Dermis microvascular lymphatic vessel endothelial cell (primary cell): ENCODE measurements around the gene PLXNB2. TPM values are rescaled to one million over a fixed set of nuclear protein-coding genes. Genes with fewer than 3 reads are reported as not detected.
A peak's percentile ranks its signal among the peaks of the same experiment; 100 is the strongest.

ENCODE experiments used
- DNase-seq, 2 donors: peaks; one replicate each; pipeline versions ENCODE4 v3.0.0 to v3.0.0-alpha.2; 2010; ENCODE audit warnings: low read depth in 2 of 2
- total RNA-seq: library from RNA; depleted of rRNA; stranded (reverse); fragments of >200 nt; gene quantifications from 2 replicates; pipeline ENCODE4 v1.2.1, GENCODE V29; 2014

PLXNB2 gene
- total RNA-seq, 1 donor from 2014 or later = 49.4 TPM

DNA sequence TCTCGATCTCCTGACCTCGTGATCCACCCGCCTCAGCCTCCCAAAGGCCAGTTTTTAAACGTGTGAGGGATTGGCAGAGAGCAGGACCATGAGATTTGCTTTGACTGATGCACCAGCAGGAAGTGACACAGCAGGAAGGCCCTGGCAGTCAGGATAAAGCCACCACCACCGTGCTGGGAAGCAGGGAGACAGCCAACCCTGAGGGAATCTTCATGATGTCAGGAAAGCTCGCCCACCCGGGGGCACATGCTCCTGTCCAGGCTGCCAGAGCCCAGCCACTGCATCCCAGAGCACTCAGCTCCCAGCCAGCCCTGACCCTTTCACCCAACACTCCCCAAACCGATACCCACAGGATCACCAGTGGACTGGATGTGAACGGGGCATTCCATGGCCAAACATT, 68.7 kb downstream of the PLXNB2 start:
- peak in 1 of 2 donors; percentile 19 for DNase-seq

DNA sequence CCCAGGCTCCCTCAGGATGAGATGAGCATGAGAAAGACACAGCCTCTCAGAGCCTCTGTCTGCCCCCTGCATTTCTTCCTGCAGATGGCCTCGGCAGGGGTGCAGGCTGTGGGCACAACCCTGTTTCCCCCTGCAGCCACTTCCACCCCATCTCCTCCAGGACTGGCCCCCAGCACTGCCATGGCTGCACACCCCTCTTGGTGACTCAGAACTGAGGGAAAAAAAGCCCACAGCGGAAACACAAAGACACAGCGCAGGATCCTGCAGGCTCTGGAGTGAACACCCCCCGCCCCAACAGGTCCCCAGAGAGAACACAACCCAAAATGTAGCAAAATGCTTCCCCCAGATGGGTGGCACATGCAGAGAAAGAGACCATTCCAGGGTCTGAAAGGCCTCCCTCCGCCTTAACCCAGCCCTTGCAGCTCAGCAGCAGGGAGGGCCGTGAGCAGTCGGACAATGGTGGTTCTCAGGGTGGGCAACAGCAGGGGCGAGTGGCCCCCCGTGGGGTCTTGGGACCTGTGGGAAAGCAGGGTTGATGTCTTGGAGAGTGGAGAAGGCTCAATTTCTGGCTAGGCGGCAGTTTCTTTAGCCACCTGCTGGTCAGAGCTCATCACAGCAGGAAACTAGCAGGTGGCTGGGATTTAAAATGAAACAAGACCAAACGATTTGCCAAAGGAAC, 70.6 kb downstream of the PLXNB2 start:
- DNase-seq = peak in 1 of 2 donors; percentile 39

DNA sequence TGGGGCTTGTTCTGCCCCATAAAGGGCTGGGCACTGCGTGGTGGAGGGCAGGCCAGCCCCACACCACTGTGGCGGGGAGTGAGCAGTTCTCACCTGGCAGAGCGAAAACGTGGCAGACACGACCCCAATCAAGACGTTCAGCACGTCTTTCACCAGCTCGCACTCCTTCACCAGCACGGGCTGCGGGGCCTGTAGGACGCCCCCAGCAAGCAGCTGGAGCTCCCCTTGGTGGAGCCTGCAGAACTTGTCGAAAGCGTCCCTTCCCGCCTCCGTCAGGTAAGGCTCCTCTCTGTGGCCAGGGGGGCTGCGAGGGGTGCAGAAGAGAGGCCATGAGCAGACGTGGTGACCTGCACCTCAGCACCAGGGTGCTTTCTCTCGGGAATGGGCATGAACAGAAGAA, 74.2 kb downstream of the PLXNB2 start:
- DNase-seq = no peak

DNA sequence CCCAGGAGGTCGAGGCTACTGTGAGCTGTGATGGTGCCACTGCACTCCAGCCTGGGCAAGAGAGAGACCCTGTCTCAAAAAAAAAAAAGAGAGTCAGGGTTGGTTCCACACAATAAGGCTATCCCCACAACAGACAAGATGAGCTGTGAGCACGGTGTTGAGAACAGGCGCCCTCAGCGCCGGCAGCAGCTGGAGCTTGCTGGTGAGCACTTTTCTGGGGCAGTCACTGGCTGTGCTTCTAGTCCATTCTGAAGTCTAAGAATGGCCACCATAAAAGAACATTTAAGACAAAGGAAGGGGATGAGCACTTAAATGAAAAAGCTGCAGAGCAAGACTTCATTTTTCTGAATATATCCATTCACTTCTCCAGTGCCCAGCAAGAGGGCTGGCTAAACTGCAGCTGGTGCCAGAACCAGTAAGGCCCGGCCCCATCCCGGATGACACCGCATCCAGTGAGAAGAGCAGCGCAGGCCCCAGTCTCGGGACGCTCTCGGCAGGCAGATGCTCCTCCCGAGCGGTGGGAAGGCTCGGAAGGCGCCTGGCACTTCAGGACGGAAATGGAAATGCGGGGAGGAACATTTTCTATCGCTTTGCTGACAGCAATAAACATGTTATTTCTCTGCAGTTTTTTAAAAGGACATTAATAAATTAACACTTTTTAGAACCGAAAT, 74.8 kb downstream of the PLXNB2 start:
- no peak for DNase-seq

DNA sequence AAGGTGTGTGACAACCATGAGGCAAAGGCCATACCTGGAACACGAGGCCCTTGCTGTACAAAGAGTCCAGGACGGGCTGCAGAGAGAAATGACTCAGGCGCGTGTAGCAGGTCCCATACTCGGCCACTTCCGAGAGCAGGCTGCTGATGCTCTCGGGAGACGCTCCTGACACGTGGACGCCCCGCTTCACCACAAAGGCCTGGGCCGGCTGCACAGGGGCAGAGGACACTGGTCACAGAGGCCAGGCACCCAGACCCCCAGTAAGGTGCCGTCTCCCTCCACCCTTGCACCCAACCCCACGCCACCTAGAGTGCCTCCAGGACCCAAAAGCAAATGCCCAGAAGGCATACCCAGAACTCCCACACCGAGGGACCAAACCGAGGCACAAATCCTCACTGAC, 78.1 kb downstream of the PLXNB2 start:
- no peak for DNase-seq

DNA sequence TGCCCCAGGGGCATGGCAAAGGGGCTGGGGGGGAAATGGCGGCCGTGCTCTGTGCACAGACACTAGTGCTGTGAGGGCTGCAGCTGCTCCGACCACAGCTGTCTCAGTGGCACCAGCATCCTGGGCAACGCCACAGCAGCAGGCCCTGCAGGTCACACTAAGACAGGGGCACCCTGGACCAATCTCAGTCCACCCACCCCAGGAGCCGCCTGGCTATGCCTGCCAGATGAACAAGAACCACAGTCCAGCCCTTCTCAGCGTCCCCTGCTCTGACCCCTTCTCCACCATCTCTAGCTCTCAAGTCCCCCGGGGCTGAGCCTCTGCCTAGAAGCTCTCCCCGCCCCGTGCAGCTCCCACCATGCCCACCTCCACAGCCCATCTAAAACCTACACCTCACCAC, 79.1 kb downstream of the PLXNB2 start:
- DNase-seq = no peak

DNA sequence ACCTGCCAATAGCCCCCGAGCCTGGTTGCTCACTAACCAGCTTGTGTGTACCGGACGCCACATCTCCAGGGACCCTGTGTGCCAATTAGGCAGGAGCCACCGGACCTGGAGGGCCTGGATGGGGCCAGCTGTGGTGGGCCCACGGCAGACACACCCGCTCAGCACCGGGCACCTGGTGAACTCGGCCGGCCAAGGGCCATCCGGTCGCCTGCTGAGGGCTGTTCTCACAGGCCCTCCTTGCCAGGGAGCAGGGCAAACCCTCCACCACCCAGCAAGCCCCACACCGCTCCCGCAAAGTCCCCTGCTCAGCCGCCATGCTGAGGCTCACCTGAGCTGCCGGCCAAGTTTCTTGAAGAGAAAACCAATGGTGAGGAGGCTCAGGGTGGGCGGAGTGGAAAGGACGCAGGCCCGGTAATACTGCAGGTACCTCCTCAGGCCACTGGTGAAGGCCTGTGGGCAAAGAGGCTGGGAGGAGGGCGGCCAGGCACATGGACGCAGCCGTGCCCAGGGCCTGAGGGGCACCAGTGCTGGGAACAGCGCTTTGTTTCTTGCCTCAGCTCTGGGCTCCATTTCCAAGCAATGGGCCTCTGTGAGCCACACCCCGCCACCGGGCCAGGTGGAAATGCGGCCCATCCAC, 79.7 kb downstream of the PLXNB2 start:
- DNase-seq = no peak

DNA sequence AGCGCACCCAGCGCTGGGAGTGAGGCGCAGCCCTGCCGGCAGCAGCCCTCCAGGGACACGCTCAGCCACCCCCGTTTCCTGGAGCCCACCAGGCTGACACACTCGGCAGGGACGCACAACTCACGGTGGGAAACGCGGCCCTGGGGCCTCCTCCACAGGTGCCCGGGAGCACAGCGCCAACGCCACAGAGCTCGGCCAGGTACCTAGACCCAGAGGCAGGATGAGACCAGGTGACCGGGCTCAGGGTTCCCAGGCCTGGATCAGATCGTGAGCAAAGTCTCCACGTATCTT, 80.6 kb downstream of the PLXNB2 start:
- DNase-seq = no peak

DNA sequence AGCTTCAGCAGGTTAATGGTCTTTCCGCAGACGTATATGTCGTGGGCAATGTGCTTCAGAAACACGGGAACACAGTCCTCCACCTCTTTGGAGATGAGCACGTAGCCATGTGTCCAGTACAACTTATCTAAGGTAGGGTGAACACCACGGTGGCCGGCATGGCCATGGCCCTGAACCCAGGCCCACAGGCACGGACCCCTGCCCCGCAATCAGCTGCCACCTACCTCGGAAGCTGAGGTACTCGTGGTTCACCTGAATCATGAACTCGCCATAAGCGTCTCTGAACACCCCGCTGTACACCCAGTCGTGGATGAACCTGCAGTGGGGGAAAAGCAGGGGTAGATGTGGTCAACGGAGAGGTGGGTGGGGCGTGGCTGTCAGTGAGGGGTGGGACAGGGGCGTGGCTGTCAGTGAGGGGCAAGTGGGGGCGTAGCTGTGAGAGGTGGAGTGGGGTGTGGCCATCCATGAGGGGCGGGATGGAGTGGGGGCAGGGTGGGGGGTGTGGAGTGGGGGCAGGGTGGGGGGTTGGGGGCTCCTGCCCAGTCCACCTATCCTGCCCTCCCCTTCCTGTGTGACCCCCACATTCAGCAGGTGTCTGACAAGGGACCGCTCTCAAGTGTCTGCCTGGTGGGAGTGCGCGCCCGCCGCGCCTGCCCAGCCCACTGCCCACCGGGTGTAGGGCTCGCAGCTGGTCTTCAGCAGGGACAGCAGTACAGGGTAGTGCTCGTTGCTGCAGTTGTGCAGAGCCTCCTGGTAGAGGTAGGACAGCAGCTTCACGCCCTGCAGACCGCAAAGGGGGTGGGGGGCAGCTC, 81.2 kb downstream of the PLXNB2 start:
- DNase-seq = no peak

DNA sequence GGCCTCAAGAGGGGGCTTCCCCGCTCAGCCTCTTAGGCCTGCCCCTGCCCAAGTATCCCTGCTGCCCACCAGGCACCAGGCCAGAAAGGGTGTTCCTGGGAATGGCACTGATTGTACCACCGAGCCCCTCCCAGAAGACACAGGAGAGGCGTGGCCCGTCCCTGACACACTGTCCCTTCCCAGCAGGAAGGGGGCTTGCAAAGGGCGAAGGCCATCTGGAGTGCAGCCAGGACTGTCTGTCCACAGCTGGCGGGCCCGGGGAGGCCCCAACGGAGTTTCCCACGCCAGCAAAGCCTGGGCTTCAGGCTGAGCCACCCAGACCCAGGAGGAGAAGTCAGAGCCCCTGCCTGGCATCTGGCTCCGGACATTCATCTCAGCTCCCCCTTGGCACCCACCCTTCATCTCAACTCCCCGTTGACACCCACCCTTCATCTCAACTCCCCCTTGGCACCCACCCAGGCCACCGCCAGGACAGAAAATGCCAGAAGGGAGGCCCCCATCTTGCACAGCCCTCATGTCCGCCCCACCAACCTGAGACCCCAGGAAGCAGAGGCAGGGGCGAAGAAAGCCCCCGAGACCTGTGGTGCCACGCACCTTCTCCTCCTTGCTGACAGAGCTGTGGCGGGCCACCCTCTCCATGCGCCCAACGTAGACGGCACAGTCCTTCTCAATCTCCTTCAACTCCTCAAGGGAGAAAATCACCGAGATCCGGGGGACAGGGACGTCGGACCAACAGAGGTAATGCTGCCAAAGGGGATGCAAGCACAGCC, 82.1 kb downstream of the PLXNB2 start:
- no peak for DNase-seq

Other genes starting within 250 kb of the PLXNB2 start
- gene TTLL8, start 249.3 kb downstream of the PLXNB2 start, total RNA-seq = not detected in 2 replicates
- gene MLC1, start 222.2 kb downstream of the PLXNB2 start, total RNA-seq = not detected in 2 replicates
- 22.7 and 44.1 TPM in 2 replicates for gene MOV10L1, start 217.6 kb downstream of the PLXNB2 start, total RNA-seq
- gene PANX2, start 136.9 kb downstream of the PLXNB2 start, total RNA-seq = 0.13 and 0.63 TPM in 2 replicates
- gene TRABD, start 121.7 kb downstream of the PLXNB2 start, total RNA-seq = 16.2 and 20.0 TPM in 2 replicates
- 15.8 and 22.6 TPM in 2 replicates for gene SELENOO, start 106.6 kb downstream of the PLXNB2 start, total RNA-seq
- gene TUBGCP6, start 62.6 kb downstream of the PLXNB2 start, total RNA-seq = 14.0 and 22.0 TPM in 2 replicates
- 9.4 and 18.2 TPM in 2 replicates for gene HDAC10, start 56.4 kb downstream of the PLXNB2 start, total RNA-seq
- gene MAPK12, start 46.0 kb downstream of the PLXNB2 start, total RNA-seq = 40.6 and 70.2 TPM in 2 replicates
- gene MAPK11, start 37.3 kb downstream of the PLXNB2 start, total RNA-seq = 19.9 and 25.9 TPM in 2 replicates
- gene DENND6B, start 19.4 kb upstream of the PLXNB2 start, total RNA-seq = 0.64 and 1.9 TPM in 2 replicates
- 39.4 and 58.5 TPM in 2 replicates for gene PPP6R2, start 35.7 kb upstream of the PLXNB2 start, total RNA-seq
- gene SBF1, start 167.4 kb upstream of the PLXNB2 start, total RNA-seq = 26.7 and 35.4 TPM in 2 replicates
- 0.13 and 0.25 TPM in 2 replicates for gene ADM2, start 173.9 kb upstream of the PLXNB2 start, total RNA-seq
- gene MIOX, start 179.2 kb upstream of the PLXNB2 start, total RNA-seq = 0.13 TPM in 1 of 2 replicates, not detected in the other
- 18.4 and 32.6 TPM in 2 replicates for gene LMF2, start 200.1 kb upstream of the PLXNB2 start, total RNA-seq
- 22.0 and 22.2 TPM in 2 replicates for gene NCAPH2, start 200.6 kb upstream of the PLXNB2 start, total RNA-seq
- gene SCO2, start 218.0 kb upstream of the PLXNB2 start, total RNA-seq = 2.8 and 3.1 TPM in 2 replicates
- 11.9 and 24.9 TPM in 2 replicates for gene TYMP, start 222.4 kb upstream of the PLXNB2 start, total RNA-seq
- not detected in 2 replicates for gene KLHDC7B, start 238.3 kb upstream of the PLXNB2 start, total RNA-seq